Measurements from ENCODE around the gene IFIT1B. TPM values are rescaled to one million over a fixed set of nuclear protein-coding genes. Genes with fewer than 3 reads are reported as not detected.

IFIT1B gene
- total and polyA plus RNA-seq, 10 of the 15 experiments (the other 5 are each of a cell fraction or from before 2014, with no cell fraction given) = 0.04 TPM; not detected in 9

DNA sequence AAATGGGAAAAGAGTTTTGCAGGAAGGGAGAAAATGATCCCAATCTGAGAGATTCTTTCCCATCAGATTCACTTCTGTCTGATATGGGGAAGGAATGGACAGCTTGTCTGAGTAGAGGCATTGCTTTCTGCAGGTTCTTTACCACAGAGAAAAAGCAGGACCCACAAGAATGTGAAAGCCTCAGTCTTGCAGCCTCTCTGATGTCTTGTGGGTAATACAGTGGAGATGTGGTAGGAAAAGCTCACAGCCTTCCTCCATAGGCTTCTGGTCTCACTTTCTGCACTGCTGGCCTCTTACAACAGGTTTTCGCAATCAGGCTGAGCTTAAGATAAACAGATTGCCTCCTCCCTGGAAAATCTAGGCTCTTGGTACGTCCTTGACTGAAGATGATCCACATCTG, 15.1 kb downstream of the IFIT1B start:
- in situ Hi-C loops (cut with MboI) = no loop called here
- Histone ChIP-seq H3K4me3 (peak overlapping the region; percentile 67), H3K36me3 (ENCODE audit: control insufficient read depth in 2 of 2, insufficient read depth in 2 of 2, low read length in 1 of 2) (no peaks in the 10 kb centered on the region), H3K4me1 (ENCODE audit: control insufficient read depth, insufficient read depth, low read length) (no peaks in the 10 kb centered on the region; the same call in 1 of the 2 replicates), H3K79me2 (ENCODE audit: control insufficient read depth, insufficient read depth, low read length) (peaks cover 25% of the 10 kb centered on the region), H3K27ac (ENCODE audit: control insufficient read depth, insufficient read depth) (peak overlapping the region; percentile 65), H3K27me3 (replicated peaks in 1 of 2; ENCODE audit: control insufficient read depth in 2 of 2, insufficient read depth in 2 of 2, low read length in 1 of 2) (no peaks in the 10 kb centered on the region), H3K4me2 (ENCODE audit: control insufficient read depth, insufficient read depth) (peak overlapping the region; percentile 93), H3K9me3 (replicated peaks; ENCODE audit: control insufficient read depth, insufficient read depth, low read length) (no peaks in the 10 kb centered on the region; the same call in 2 of the 3 replicates), H4K20me1 (ENCODE audit: control insufficient read depth, insufficient read depth) (no peaks in the 10 kb centered on the region), H3K9ac (ENCODE audit: control insufficient read depth, insufficient read depth, low read length) (peak overlapping the region; percentile 71), H2AFZ (ENCODE audit: control insufficient read depth, low read depth, low read length) (peak overlapping the region; percentile 56)
- SMC1A ChIA-PET (ENCODE audit: uncharacterized antibody, unreplicated experiment) = interaction anchor here (0.7 to 4.1 kb wide), 21 partner anchors 9 to 487 kb away, joined by 3 to 42 read pairs (median 4); partner anchors contain the start of gene IFIT5
- CTCF ChIA-PET = interaction anchor here (0.6 to 8.5 kb wide), 13 partner anchors 13 to 1021 kb away, joined by 3 to 97 read pairs (median 6); partner anchors contain the start of genes IFIT2 and IFIT5
- 52% methylated on average over 2 of the region's 2 CpGs for WGBS (ENCODE audit: insufficient coverage, insufficient replicate concordance, low lambda C conversion rate, missing lambda C conversion rate)
- BruUV-seq (replicated peaks) = TSS peak; percentile 81
- no peak for FAIRE-seq
- TF ChIP-seq BHLHE40 (IDR thresholded peaks at IDR 0.05; ENCODE audit: borderline replicate concordance in 1 of 2, low read depth in 2 of 2, low read length in 1 of 2) (no peak), IRF3 (IDR thresholded peaks at IDR 0.05) (no peak), RUNX3 (IDR thresholded peaks at IDR 0.05; ENCODE audit: low read length) (0 out of 2 replicates have a peak, but pooled peaks have one; percentile 34), CREM (IDR thresholded peaks at IDR 0.05; ENCODE audit: low read depth) (no peak)
- peak; percentile 59 for ATAC-seq
- intact Hi-C loops (cut with micrococcal nuclease; ENCODE audit: unreplicated experiment) = loop anchor here (1.0 to 10.0 kb wide), 2 partner anchors 21 to 398 kb away; partner anchors contain the start of genes FAS and IFIT5
- RAD21 ChIA-PET (ENCODE audit: unreplicated experiment) = interaction anchor here (0.6 to 2.8 kb wide), 13 partner anchors 21 to 747 kb away, joined by 3 to 20 read pairs (median 3); partner anchors contain the start of genes IFIT2 and IFIT5
- POLR2A ChIA-PET = interaction anchor here (0.5 to 3.3 kb wide), 8 partner anchors 16 to 331 kb away, joined by 3 to 18 read pairs (median 6); partner anchors contain the start of genes IFIT2 and IFIT5
- no peak for DNase-seq (ENCODE audit: low read depth, low spot score)
